Hypothalamus (tissue), 51 donors: ENCODE results near the gene BLTP2.
"Not testable (repeated sequence)": the region's sequence is repeated elsewhere in the genome, so short reads cannot be mapped to it uniquely, and the experiment has no call there.

Experiments used
- DNase-seq, 51 donors: peaks; one replicate each; lab custom pipeline; 2025; lab: John Stamatoyannopoulos, UW

BLTP2 gene

DNA sequence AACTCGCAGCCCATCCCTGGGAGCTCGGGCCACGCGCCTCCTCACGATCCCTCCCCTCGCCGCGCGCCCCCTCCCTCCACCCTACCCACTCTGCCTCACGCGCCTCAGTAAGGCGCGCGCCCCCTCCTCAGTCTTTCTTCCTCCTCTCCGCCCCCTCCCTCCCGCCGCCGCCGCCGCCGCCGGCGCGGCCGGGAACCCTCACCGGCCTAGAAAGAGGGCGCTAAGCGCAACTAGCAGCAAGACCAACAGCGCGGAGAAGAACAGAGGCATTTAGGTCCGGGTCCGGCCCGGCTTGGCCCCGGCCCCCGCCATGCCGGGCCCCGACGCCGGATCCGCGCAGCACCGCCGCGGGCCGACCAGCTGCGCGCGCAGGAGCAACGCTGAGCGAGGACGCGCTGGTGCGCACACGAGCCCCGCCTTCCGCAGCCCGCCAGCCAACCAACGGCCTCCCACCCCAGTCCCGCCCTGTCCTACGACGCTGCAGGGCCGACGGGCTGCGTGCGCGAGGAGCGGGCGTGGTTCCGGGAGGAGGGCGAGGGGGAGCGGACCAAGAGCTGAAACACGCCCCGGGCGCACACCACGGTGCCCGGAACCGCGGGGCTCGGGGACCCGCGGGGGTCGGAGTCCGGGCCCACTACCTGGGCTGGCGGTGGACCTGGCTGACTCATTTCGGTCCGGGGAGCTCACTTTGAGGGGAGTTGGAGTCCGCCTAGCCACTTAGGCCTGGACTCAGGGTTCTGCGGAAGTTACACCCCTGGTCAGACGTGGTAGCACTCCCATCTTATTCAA is at the start of gene BLTP2:
Gene BLTP2, minus strand, starts transcription at position 372 of the 789 bp plus-strand sequence. Its CDS starts 102 bp downstream, at position 270.
- peak; percentile 47 to 97 (median 92) for DNase-seq

DNA sequence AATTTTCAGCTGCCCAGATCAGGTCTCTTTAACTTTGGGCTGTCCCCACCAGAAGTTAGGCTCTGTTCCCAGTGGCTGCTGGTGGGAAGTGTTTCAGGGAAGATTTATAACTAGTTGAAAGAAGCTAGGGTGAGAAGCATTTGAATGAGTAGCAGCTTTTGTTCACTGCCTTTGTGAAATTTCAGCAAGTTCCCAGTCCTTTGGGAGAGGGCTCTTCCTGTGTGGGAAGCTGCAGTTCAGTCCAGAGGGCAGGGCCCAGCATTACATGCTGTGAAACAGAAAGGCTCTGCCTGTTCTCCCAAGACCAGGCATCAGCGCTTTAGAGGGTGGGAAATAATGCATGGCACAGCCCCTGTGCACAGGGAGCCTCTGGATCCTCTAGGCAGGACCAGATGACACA is 48.9 kb upstream of the BLTP2 start:
- peak in 15 of 51 donors; percentile 10 to 47 (median 31) for DNase-seq

DNA sequence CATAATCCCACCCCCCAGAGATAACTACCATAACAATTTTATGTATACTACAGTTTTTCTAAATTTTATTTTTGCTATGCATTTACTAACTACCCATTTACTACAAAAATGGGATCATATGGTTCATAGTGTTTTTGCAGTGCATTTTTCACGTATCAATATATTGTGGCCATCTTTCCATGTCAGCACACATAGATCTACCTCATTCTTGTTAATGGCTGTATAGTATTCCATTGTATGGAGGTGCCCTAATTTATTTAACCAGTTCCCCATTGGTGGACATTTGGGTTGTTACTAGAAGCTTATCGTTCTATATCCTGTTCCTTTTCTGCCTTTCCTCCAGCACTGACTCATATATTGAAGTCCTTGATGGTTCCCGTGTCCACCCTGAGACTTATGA is 44.1 kb upstream of the BLTP2 start:
- no peak for DNase-seq

DNA sequence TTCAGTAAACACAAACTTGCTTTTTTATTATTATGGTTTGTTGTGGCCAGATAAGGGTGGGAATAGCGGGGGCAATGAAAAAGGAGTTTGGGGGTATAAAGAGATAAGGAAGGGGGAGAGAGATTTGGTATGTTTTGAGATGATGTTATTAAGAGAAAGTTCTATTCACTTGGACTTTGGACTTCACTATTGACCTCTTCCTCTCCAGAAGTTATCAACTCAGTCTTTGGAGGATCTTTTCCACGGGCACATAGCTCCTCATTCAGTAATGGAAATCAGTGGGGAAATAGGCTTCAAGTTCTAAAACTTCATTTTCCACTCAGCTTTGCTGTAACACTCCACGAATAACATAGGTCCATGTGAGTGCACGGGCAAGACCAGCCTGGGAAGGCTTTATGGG is 43.5 kb upstream of the BLTP2 start:
- no peak for DNase-seq

DNA sequence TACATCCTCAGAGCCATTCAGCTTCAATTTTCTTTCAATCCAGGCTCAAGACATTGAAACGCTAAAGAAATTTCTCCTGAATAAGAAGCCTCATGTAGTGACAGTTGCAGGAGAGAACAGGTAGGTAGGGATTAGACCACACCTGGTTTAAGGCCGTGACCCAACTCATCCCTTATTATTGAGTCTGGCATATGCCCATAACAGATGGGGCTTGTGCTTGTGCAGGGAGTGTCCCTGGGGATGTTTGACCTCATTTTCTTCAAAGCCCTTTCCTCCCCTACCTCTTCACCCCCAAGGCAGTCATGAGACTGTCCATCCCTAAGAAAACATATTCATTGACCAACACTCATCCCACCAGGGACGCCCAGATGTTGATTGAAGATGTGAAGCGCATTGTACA is 41.3 kb upstream of the BLTP2 start:
- DNase-seq, result no peak

DNA sequence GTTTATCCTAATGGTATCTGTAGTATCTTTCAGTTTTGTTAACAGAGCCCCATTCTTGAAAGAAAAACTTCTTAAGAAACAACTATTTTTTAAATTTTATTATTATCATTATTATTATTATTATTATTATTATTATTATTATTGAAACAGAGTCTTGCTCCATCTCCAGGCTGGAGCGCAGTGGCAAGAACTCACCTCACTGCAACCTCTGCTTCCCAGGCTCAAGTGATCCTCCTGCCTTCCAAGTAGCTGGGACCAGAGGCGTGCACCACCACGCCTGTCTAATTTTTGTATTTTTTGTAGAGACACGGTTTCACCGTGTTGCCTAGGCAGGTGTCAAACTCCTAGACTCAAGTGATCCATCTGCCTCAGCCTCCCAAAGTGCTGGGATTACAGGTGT is 40.4 kb upstream of the BLTP2 start:
- DNase-seq, result no peak

DNA sequence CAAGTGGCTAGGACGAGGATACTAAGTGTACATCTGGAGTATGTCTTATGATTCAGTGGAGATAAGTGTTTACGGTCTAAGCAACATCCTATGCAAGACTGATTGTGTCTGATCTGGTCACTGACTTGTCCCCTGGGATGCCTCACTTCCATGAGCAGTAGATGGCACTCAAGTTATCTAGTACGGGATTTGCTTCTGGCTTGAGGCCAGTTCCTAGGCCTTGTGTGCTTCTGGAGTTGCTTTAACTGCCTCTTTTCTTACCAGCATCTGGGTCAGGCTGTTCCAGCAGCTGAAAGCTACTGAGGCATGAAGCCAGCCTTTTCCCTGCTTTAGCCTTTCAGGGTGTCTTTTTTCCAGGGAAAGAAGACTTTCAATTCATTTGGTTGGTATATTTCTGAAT is 40.0 kb upstream of the BLTP2 start:
- DNase-seq, result peak in 41 of 51 donors; percentile 9 to 92 (median 64)

DNA sequence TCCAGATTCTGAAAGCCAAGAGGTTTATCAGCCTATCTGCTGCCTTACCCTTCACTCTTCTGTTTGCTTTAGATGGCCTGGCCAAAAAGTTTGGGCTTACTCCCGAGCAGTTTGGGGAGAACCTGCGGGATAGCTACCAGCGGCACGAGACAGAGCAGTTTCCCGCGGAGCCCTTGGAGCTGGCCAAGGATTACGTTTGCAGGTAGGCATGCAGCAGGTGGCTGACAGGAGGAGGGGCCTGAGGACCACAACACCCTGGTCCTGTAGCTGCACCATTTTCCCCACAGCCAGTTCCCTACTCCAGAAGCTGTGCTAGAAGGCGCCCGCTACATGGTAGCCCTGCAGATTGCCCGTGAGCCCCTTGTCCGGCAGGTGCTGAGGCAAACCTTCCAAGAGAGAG is 37.7 kb upstream of the BLTP2 start:
- DNase-seq, result no peak

DNA sequence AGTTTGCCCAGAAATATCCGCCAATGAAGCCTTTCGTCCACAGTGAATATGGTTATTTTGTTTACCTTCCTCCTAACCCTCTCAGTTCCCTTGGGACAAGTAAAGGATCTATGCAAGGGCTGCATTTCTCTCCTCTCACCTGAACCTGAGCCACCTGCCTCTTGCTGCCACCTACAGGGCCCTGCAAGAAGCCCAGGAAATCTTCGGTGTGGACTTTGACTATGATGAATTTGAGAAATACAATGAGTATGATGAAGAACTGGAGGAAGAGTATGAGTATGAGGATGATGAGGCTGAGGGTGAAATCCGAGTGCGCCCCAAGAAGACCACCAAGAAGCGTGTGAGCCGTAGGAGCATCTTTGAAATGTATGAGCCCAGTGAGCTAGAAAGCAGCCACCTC is 31.0 kb upstream of the BLTP2 start:
- DNase-seq, result no peak

DNA sequence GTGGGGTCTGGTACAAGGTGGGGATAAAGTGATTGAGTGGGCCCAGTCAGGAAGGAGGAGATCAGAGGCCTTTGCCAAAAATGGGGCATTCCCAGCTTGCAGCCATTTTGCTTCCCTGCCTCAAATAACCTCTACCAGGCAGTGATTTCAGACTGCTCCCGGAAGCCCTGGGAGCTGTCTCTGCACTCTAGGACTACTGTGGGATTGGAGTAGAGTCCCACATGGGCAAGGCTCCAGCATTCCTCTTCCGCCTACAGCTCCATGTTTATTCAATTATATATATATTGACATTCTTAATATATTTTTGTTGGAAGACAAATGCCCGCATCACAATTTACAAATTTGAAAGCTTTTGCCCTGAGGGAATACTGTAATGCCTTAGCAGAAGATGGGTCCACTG is 30.5 kb upstream of the BLTP2 start:
- no peak for DNase-seq

DNA sequence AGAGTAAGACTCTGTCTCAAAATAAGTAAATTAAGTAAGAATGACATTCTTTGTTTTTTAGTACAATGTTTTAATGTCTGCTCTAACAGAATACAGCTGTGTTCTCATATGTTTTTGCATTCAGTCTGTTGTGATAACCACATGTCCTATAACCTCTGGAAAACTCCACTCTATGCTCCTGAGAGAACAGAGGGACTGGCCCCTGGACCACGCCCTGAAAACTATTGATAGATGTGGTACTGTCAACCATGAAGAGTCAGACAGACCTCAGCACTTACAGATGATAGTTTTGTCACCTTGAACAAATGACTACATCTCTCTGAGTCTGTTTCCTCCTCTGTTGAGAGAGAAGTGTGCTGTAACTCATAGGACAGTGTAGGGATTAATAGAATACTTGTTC is 25.0 kb upstream of the BLTP2 start:
- DNase-seq, result no peak

DNA sequence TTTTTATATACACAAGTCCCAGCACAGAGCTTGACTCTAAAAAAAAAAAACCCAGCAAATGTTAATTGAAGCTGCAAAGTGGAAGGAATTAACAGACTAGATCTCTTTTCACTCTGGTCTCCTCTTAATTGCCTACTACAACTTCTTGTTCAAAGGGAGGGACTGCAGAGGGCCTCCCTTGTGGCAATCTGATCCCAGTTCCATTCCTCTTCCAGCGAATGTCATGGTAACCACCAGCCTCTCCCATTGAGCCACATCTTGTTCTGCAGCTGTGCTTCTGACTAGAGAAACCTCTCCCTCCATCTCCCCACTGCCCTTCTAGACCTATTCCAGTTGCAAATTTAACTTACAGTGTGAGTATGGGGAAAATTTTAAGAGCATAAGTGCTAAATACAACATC is 22.9 kb upstream of the BLTP2 start:
- no peak for DNase-seq

DNA sequence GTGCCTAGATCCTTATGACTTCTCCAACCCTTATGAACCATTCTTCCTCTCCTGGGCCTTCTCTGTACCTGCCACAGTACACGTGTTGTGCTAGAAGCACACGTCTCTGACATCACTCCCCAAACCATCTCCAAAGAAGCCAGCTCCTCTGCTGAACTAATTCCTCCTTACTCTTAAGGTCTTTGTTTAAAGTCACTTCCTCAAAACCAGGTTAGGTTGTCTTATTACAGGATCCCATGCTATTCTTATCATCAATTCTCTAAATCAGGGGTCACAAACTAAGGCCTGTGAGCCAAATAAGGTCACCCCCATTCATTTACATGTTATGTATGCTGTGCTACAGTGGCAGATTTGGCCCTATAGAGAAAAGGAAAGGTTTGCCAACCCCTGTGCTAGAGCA is 21.0 kb upstream of the BLTP2 start:
- DNase-seq, result no peak

DNA sequence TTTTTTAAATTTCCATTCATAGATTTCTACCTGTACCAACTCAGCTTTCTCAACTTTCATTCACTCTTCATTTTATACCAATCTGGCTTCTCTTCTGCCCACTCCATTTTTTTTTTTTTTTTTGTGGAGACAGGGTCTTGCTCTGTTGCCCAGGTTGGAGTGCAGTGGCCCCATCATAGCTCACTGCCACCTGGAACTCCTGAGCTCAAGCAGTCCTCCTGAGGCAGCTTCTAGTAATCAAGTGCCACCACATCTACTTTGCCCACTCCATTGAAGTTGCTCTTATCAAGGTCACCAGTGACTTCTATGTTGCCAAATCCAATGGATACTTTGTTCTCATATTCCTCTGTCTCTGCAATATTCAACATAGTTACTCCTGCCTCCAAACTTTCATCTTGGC is 18.8 kb upstream of the BLTP2 start:
- no peak for DNase-seq

DNA sequence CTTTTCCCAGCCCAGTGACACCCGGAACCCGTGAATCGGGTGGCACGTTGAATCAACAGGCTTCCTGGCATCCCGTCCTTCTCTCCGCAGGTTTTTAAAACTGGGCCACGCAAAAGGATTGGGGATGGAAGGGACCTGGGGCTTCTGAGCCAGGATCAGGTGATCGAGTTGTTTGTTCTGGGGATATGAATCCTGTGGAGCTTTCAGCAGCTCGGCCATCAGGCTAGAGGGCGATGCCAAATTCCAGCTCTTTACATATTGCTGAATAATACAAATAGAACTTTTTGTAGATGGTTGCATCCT is 17.5 kb upstream of the BLTP2 start:
- DNase-seq, result no peak

DNA sequence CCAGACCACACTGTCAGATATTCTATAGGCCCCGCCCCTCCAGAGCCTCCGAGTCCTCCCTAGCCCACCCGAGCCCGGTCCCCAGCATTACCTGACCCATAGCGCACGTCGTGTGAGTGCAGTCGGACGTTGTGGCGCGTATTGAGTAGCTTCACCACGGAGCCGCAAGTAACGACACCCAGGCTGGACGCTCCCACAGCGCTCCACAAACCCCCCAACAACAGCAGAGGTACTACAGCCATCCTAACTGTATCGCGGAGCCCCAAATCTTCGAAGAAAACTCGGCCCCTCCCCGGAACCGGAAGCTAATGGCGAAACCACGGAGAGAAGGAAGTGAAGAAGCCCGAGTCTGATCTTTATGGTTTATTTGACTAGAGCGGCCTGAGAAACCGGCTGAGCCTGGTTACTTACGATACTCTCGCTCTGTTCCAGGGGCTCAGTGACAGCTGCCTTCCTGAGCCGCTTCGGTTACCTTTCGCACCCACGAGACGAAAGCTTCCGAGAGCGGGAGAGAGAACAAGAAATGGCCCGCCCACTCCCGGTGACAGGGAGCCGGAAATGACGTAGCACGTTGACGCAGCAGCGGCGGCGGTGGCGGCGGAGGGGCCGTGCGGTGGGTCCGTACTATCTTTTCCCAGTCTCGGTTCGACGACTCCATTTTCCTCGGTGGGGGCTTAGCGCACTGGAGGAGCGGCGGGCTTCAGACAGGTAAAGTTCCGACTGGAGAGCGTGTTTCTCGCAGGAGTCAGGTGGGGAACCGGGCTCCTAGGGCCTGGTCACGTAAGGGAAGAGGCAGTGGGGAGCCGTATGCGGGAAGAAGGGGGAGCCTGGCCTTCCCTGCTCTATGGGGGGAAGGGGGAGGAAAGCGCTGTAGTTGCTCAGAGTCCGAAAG is 16.9 kb upstream of the BLTP2 start, which contains the start of the genes SDF2 and SUPT6H:
Gene SDF2, minus strand, starts transcription at position 272 of the 892 bp plus-strand sequence. Its CDS starts 30 bp downstream, at position 242.
Gene SUPT6H, plus strand, starts transcription at position 571 of the 892 bp plus-strand sequence. CDS start 11,197 bp downstream, outside the sequence.
- peak; percentile 58 to 99 (median 87) for DNase-seq

DNA sequence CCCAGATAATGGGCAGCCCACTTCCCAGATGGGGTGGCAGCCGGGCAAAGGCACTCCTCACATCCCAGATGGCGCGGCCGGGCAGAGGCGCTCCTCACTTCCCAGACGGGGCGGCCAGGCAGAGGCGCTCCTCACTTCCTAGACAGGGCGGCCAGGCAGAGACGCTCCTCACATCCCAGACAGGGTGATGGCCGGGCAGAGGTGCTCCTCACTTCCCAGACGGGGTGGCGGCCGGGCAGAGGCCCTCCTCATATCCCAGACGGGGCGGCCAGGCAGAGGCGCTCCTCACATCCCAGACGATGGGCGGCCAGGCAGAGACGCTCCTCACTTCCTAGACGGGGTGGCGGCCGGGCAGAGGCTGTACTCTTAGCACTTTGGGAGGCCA is 14.5 kb upstream of the BLTP2 start:
- not testable (repeated sequence) for DNase-seq

DNA sequence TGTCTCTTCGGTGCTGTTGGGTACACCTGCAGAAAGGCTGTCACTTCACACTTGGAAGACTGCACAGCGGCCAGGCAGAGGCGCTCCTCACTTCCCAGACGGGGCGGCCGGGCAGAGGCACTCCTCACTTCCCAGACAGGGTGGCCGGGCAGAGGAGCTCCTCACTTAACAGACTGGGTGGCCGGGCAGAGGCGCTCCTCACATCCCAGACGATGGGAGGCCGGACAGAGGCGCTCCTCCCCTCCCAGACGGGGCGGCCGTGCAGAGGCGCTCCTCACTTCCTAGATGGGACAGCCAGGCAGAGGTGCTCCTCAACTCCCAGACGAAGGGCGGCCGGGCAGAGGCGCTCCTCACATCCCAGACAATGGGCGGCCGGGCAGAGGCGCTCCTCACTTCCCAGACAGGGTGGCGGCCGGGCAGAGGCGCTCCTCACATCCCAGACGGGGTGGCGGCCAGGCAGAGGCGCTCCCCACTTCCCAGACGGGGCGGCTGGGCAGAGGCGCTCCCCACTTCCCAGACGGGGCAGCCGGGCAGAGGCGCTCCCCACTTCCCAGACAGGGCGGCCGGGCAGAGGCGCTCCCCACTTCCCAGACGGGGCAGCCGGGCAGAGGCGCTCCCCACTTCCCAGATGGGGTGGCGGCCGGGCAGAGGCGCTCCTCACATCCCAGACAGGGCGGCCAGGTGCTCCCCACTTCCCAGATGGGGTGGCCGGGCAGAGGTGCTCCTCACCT is 14.0 kb upstream of the BLTP2 start:
- DNase-seq, result not testable (repeated sequence)

DNA sequence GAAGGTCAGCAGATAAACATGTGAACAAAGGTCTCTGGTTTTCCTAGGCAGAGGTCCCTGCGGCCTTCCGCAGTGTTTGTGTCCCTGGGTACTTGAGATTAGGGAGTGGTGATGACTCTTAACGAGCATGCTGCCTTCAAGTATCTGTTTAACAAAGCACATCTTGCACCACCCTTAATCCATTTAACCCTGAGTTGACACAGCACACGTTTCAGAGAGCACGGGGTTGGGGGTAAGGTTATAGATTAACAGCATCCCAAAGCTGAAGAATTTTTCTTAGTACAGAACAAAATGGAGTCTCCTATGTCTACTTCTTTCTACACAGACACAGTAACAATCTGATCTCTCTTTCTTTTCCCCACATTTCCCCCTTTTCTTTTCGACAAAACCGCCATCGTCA is 13.4 kb upstream of the BLTP2 start:
- not testable (repeated sequence) for DNase-seq

DNA sequence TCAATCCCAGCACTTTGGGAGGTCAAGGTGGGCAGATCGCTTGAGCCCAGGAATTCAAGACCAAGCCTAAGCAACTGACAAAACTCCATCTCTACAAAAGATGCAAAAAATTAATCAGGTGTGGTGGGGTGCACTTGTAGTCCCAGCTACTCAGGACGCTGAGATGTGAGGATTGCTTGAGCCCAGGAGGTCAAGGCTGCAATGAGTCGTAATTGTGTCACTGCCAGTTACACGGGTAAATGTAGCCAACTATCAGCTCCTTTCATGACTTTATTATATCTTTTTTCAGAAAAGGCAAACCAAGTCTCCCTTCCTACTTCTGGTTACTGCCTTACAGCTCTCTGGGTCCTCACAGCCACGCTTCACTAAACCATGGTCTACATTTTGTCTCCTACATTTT is 12.8 kb upstream of the BLTP2 start:
- DNase-seq, result no peak

DNA sequence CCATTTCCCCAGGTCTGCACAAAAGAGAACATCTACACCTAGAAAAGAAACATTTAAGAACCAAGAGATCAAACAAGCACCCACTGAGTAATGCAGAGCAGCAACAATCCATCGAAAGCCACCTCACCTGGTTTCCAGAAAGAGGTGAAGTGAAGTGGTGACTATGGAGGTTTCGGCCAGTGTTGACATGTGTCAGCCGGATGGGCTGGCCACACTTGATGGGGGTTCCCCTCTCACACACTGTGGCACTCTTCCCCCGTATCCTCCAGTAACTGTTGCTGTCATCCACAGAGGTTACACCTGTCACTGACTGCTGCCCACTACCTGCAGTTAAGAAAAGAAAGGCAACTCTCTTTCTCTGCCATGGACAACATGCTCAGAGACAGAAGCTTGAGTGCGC is 10.2 kb upstream of the BLTP2 start:
- no peak for DNase-seq
